GM21619 (cell line): ENCODE results near the gene PGS1.
"Not testable (repeated sequence)": the region's sequence is repeated elsewhere in the genome, so short reads cannot be mapped to it uniquely, and the experiment has no call there.

Source experiments
- ATAC-seq: cut with Tn5 transposase; IDR thresholded peaks from one replicate; pipeline ENCODE4 v1.9.1; 2021; ENCODE audit not compliant: unreplicated experiment

The PGS1 gene, protein sequence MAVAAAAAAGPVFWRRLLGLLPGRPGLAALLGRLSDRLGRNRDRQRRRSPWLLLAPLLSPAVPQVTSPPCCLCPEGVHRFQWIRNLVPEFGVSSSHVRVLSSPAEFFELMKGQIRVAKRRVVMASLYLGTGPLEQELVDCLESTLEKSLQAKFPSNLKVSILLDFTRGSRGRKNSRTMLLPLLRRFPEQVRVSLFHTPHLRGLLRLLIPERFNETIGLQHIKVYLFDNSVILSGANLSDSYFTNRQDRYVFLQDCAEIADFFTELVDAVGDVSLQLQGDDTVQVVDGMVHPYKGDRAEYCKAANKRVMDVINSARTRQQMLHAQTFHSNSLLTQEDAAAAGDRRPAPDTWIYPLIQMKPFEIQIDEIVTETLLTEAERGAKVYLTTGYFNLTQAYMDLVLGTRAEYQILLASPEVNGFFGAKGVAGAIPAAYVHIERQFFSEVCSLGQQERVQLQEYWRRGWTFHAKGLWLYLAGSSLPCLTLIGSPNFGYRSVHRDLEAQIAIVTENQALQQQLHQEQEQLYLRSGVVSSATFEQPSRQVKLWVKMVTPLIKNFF

DNA sequence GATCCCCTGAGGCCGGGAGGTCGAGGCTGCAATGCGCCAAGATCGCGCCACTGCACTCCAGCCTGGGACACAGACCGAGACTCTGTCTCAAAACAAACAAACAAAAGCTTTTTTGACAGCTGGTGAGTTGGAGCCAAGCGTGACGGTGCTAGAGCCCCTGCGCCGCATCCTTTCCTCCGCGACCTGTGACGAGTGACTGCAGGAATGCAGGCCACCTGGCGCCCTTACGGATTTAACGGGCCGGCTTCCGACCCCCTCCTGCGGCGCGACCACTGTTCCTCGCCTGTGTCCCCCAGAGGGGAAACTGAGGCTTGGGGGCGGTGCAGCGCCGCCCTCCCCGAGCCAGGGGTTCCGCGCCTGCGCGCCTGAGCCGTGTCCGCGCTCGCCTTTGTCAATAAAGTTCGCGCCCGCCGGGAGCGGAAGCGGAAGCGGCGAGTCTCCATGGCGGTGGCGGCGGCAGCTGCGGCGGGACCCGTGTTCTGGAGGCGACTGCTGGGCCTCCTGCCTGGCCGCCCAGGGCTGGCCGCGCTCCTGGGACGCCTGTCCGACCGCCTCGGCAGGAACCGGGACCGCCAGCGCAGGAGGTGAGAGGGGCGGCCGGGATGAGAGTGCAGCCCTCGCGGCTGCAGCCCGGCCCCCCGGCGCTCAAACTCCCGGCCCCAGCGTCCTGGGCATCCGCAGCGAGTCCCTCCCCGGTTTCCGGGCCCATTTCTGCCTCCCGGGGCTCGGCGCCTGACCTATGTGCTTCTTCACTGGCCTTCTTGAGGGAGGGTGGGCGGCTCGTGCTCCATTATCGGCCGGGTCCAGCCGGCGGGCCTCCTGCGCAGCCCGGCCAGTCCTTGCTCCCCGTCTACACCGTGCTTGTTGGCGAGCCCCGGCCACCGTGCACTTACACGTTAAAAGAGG is at the start of gene PGS1:
TSS of gene PGS1 (plus strand) at position 425 of the 906 bp plus-strand sequence. CDS start at position 442, 17 bp downstream.
- peak; percentile 37 for ATAC-seq

DNA sequence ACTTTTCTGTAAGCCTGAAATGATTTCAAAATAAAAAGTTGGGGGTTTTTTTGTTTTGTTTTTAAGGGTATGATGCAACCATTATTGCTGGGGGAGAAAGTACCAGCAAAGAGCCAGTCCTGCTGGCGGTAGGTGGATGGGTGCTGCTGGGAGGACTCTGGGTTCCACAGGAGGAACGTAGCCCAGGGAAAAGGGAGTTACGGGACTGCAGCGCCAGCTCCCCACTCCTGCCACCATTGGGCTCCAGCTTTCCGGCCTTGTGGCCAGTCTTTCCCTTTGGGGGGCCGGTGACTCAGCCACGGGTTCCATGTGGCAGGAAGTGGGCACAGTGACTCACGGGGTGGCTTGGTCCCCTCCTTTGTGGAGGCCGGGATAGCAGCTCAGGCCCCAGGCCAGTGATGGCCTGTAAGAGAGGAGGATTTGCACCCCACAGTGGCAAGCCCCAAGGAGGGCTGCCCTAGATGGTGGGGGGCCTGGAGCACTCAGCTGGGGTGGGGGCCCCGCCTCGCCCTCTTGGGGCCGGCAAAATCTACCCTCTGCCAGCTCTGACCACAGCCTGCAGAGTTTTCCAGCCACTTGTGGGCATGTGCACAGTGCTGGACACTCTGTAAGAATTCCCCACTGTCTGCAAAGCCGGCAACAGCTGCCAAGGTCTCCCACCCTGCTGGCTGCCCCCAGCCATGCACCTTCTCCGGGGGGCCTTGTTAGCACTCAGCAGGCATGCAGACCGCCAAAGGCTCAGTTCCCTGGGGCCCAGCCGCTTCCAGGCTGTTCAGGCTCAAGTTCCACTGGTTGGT is 49.0 kb upstream of the PGS1 start:
- ATAC-seq = no peak

DNA sequence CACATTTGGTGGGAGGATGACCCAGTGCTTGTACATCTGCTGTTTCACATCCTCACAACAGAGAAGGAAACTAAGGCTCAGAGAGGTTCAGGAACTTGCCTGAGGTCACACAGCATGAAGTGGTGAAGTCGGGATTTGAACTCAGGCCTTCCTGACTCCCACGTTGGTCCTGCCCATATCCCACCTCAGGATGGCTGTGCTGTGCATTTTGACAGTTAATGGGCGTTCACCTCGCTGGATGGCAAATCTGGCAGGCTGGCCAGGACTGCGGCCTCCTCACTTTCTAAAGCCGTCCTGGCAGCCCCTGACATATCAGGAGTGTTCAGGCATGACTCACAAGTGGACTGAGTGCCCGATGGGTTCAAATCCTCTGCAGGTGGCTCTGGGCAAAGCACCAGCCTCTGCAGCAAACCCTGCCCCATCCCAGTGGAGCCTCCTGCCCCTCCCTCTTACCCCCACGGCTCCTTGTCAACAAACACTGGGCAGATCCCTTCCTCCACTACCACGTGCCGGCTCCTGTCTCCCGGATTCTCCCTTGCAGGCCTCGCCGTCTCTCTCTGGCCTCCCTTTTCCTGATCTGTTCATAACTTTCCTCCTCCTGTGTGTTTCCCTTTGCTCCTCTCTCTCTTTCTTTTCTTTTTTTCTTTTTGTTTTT is 47.8 kb upstream of the PGS1 start:
- ATAC-seq = no peak

DNA sequence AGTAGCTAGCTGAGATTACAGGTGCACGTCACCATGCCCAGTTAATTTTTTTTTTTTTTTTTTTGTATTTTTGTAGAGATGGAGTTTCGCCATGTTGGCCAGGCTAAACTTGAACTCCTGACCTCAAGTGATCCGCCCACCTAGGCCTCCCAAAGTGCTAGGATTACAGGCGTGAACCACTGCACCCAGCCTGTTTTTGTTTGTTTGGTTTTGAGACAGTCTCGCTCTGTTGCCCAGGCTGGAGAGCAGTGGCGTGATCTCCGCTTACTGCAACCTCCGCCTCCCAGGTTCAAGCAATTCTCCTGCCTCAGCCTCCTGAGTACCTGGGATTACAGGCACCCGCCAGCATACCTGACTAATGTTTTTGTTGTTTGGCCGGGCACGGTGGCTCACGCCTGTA is 47.1 kb upstream of the PGS1 start:
- not testable (repeated sequence) for ATAC-seq

DNA sequence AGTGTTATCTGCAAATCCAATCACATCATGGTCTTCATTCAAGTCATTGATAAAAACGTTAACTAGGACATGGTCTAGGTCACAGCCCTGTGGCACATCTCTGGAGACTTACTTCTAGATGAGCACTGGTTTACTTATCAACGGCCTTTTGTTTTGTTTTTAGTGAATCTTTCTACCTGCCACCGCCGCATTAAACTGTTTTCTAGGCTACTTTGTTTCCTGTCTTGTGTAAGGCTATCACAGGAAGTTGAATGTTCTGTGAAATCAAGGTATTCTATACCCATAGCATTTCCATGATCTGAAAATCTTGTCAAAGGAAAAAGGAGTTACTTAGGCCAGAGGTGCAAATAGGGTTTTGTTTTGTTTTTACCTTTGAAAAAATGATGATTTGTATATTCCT is 45.5 kb upstream of the PGS1 start:
- ATAC-seq = no peak

DNA sequence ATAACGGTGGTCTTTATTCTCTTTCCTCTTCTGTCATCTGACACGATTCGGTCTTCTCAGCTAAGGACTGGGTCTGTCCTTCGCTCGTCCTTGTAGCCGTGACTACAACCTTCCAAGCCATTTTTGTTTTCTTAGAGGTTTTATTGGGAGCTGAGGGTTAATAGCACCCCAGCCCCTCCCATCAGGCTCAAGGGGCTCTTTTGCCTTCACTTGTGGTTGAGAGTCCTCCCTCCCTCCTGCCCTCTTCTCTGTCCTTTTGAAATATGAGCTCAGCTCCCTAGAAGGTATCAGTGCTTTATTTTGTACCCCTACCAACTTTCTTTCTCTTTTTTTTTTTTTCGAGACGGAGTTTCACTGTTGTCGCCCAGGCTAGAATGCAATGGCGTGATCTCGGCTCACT is 43.2 kb upstream of the PGS1 start:
- no peak for ATAC-seq

DNA sequence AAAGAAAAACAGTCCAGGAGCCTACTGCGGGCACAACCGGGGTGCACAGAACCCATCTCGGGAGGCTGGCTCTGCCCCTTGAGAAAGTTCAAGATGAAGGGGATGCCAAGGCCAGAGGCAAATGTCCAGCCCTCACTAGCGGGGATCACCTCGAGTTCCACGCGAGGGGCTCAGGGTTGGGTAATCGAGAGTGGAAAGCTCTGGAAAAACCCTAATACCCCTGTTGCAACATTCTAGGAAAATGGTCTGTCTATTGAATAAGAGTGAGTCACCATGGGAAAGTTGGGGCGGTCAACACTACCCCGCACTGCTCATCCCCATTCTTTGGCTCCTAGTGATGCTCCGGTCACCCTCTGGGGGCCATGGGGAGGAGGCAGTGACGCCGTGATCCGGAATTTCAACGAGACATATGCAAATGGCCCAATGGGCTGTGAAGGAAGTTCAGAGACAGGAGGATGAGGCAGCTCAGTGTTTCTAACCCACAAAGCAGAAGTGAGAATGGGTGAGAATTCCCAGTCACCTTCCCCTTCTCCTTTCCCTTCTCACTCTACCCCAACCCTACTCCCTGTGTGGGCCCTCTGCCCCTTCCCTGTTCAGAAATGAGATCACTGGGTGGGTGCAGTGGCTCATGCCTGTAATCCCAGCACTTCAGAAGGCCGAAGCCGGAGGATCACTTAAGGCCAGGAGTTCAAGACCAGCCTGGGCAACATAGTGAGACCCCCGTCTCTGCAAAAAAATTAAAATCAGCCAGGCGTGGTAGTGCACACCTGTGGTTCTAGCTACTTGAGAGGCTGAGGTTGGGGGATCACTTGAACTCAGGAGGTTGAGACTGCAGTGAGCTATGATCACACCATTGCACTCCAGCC is 41.0 kb upstream of the PGS1 start:
- peak; percentile 48 for ATAC-seq

DNA sequence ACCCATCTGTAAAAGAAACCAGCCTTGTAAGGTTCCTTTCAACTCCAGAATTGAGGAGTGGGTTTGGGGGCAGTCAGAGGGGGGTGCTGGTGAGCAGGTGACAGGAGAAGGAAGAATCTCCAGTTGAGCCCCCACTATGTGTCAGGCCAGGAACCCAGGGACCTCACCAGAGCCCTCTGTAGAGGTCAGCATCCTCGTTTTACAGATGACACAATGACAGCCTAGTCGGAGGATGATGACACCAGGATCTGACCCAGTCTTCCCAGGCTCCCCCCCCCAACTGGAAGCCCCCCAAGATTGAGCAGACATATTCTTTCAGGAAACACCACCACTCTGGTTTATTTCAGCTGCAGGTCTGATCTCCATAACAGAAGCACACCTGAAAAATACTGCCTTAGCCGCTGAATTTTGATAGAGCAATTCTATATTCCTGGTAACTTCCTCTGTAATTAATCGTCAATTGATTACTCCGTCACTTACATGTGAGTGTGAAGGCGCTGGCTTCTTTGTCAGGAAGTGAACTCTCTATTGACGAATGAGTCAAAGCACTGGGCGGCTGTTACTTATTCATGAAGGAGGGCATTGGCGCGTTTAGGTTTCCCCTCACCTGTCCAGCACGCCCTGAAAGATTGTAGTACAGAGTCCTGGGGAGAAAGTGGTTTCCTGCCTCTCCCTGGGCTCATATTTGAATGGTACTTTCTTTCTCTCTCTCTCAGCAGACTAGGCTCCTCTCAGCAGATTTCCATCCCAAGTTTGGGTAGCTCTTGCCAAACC is 39.8 kb upstream of the PGS1 start:
- no peak for ATAC-seq

DNA sequence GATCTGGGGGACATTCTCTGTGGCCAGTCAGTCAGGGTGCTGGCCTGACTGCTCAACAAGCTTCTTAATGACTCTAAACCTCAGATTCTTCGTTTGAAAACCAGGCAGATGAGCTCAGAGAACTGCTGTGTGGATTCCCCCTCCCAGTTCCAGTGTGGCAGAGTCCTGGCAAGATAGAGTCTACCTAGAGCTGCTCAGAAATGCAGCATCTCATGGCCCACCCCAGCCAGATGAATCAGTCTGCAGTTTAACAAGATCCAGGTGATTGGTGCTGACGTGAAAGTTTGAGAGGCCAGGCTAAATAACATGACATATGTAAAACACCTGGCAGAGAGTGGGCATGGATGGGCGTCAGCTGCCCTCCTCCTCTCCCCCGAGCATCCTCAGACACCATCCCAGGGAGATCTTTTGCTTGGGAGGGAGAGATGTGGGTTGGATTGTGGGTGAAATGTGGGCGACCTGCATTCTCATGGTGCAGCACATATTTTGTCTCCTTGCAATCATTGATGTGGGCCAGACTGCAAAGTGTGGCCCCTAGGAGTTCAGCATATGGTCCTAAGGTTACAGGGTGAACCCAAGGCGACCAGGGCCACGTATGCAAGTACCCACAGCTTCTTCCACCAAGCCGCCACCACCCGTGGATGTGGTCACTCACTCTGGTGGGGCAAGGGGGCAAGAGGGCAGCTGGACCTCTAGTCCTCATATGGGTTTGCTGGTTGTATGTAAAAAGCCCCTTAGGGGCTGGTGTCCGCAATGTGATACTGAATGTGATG is 38.1 kb upstream of the PGS1 start:
- no peak for ATAC-seq

DNA sequence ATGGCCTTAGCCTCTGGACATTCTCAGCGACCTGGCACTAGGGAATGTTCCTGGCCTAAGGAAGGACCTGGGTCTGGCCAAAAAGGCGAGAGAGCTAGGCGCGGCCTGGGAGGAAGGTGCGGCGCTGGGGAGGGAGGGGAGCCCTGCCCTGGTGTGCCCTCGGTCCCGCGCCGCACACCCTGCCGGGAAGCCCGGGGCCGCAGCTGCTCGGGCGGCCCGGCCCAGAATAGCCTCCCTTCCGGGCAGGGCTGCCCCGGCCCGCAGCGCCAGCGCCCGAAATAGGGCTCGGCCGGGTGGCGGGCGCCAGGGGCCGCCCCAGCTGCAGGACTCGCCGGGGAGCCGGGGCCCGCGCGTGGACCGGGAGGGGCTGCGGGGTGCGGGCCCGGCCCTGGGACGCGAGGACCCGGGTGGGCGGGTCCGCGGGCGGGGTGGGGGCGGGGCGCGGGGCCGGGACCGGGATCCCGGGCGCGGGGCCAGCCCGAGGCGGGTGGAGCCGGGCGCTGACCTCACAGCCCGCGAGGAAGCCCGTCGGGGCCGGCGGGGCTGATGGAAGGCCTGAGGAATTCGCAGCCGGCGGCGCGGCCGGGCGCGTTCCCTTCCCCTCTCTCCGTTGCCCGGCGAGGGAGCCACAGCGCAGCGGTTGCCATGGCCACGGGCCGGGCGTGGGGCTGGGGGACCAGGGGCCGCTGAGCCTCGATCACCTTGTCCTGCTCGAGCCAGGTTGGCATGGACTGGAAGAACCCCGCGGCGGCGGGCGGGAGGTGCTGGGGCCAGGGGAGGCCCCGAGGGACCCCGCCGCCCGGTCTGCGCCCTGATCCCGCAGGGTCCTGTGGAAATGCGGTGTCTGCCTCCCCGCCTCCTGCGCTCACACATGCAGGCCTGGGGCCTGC is 36.6 kb upstream of the PGS1 start:
- no peak for ATAC-seq

DNA sequence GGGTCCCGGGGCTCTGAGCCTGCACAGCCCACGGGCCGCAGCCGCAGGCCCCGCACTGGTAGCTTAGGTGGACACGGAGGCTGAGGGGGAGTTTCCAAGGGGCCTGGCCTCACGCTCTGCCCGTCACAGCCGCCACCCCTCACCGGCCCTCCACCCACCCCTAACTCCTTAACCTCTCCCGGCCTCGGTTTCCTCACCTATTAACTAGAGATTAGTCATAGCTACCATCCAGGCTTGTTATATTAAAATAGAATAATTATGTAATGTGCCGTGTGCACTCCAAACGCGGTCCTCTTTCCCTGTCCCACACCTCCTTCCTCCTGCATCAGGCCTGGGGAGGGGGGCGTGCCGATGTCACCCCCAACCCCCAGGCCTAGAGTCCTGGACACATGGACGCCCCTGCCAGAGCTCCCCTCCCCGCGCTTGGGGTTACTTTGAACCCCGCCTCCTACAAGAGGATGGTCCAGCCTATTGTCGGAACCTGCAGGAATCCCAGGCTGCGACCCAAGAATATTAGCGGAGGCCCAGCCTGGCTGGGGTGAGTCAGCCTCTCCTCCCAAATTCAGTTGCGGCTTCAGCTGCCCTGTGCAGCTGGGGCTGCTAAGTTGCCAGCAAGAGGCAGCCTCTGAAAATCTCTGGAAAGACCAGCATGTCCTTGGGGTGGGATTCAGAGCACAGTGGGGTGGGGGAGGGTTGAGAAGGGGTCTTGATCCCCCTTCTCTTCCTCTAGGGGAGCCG is 35.8 kb upstream of the PGS1 start:
- no peak for ATAC-seq

DNA sequence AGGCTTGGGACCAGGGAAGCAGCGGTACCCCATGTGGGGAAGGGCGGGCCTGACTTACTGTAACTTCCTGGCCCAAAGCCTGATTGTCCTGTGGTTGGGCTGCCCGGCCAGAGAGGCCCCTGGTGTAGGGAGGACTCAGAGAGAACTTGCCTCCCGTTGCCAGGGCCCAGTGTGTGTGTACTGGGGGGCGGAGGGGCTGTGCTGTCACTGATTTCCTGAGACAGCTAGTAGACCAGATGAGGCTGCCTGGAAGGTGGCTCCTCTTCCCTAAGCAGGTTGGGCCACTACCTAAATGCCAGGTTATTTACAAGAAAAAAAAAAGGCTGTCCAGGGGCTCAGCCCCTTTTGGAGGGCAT is 35.3 kb upstream of the PGS1 start:
- ATAC-seq = no peak

DNA sequence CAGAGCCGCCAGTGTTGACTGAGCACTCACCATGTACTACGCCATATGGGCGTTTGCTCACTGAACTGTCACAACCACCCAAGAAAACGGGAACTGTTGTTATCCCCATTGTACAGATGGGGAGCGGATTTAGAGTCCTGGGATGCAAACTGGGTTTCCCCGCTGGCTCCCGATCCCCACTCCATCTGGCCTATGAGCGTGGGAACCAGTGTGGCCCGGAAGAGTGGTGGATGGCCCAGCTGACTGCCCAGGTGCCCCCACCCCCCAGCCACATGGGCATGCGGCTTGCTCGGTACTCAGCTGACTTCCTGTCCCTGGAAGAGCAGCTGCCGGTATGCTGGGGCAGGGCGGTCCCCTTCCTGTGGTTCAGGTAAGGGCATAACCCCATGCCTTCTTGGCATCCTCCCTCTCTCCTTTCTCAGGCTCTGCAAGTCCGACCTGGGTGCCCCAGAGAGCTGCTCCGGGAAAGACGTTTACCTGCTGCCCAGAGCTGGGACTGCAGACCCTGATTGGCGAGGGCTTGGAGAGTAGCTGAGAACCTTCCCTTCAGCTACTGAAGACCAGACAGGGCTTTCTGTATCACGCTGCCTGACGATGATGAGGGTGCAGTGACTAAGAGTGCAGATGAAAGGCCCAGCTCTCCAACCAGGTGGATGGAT is 34.8 kb upstream of the PGS1 start:
- peak; percentile 40 for ATAC-seq

DNA sequence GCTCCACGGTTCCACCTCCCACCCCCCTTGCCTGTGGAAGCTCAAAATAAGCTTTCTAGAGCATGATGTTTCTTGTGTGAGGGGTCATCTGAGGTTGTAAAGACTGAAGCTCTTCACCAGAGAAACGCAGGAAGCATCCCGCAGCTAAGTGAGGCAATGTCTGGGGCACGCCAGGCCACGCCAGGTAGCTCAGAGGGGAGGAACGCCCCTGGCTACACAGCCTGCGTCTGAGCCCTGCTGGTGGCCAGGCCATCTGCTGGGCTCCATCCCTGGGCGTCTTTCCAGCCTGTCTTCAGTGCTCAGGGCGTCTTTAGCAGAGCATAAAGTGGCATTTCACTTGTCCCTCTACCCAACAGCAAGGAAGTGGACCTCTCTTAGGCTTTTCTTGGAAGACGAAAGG is 33.8 kb upstream of the PGS1 start:
- ATAC-seq = no peak

DNA sequence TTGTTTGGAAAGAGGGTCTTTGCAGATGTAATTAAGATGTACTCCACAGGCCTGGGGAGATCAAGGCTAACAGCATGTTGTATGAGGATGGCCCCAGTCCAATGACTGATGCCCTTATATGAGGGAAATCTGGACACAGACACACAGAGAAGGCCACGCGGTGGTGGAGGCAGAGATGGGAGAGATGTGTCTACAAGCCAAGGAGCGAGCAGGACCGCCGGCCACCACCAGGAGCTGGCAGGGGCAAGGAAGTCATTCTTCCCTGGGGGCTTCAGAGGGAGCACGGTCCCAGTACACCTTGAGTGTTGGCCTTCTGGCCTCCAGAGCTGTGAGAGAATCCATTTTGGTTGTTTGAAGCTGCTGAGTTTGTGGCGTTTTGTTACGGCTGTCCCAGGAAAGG is 33.3 kb upstream of the PGS1 start:
- ATAC-seq = no peak
